Panc1 (cell line): ENCODE results near the gene TIE1. TPM values are rescaled to one million over a fixed set of nuclear protein-coding genes. Genes with fewer than 3 reads are reported as not detected.

Experiments used
- ATAC-seq: fragments of 200-7000 bp; cut with Tn5 transposase; 2 replicates; pipeline ENCODE4 v1.9.1; 2020; ENCODE audit warnings: mild to moderate bottlenecking, moderate library complexity
- BruUV-seq: library from RNA; stranded (reverse); fragments of 400-500 nt; replicated peaks from 2 replicates; lab custom pipeline; 2021; lab: Mats Ljungman, UMichigan
- CTCF ChIA-PET: fragments of 300-600 bp; sonication (Branson Sonifier 250); formaldehyde crosslinking; loops from one replicate; lab custom pipeline; 2022; ENCODE audit warnings: antibody characterized with exemption; lab: Charles Lee
- POLR2A ChIA-PET: fragments of 300-600 bp; sonication (Branson Sonifier 250); formaldehyde crosslinking; loops from one replicate; lab custom pipeline; 2022; ENCODE audit warnings: antibody characterized with exemption; lab: Charles Lee
- DNase-seq: peaks from one replicate; pipeline ENCODE4 v3.0.0-alpha.2; 2010; ENCODE audit warnings: low read depth, low spot score
- H3K27ac ChIP-seq: 2 replicates; pipeline ENCODE4 v1.5.1; 2011; ENCODE audit warnings: mild to moderate bottlenecking, low read length, inconsistent platforms
- H3K27me3 ChIP-seq: fragments of 200-500 bp; sonication (Bioruptor generic); 2 replicates; pipeline ENCODE4 v1.6.0; 2014; ENCODE audit warnings: low read length, inconsistent platforms; ENCODE audit not compliant: control insufficient read depth, insufficient read depth
- H3K36me3 ChIP-seq: fragments of 200-500 bp; sonication (Bioruptor generic); 2 replicates; pipeline ENCODE4 v1.5.1; 2014; ENCODE audit warnings: inconsistent platforms, mild to moderate bottlenecking, low read length, moderate library complexity; ENCODE audit not compliant: control insufficient read depth, insufficient read depth
- H3K4me1 ChIP-seq: 2 replicates; pipeline ENCODE4 v1.5.1; 2011; ENCODE audit warnings: inconsistent platforms, mild to moderate bottlenecking, low read length, moderate library complexity; ENCODE audit not compliant: control insufficient read depth, insufficient read depth
- H3K4me3 ChIP-seq, 2 experiments: 2 replicates each; pipeline ENCODE4 v1.5.1; 2011 to 2012; ENCODE audit warnings: low read depth in 2 of 2, low read length in 2 of 2, mild to moderate bottlenecking in 2 of 2, inconsistent platforms in 1 of 2, moderate library complexity in 1 of 2
- H3K9me3 ChIP-seq: fragments of 200-500 bp; sonication (Bioruptor generic); 2 replicates; pipeline ENCODE4 v1.5.1; 2014; ENCODE audit warnings: low read depth, mild to moderate bottlenecking, inconsistent platforms, low read length, moderate library complexity; ENCODE audit not compliant: control insufficient read depth, insufficient read depth
- CTCF ChIP-seq: fragments of 450-650 bp; IDR thresholded peaks from 2 replicates; pipeline ENCODE4 v1.5.1; 2017; ENCODE audit warnings: mild to moderate bottlenecking
- POLR2AphosphoS5 ChIP-seq: IDR thresholded peaks from 2 replicates; pipeline ENCODE4 v1.6.1; 2012; ENCODE audit warnings: mild to moderate bottlenecking, low read depth, low read length, moderate library complexity
- REST ChIP-seq, 2 experiments: IDR thresholded peaks; 2 replicates each; pipeline ENCODE4 v1.6.1; 2011 to 2012; ENCODE audit warnings: low read depth in 2 of 2, control low read depth in 1 of 2, low read length in 1 of 2, mild to moderate bottlenecking in 1 of 2, moderate library complexity in 1 of 2; ENCODE audit not compliant: insufficient read depth in 1 of 2
- SIN3A ChIP-seq: IDR thresholded peaks from 2 replicates; pipeline ENCODE4 v1.6.1; 2012; ENCODE audit warnings: low read depth, mild to moderate bottlenecking, low read length, moderate library complexity, borderline replicate concordance; ENCODE audit not compliant: insufficient read depth
- TCF7L2 ChIP-seq: IDR thresholded peaks from 2 replicates; pipeline ENCODE4 v1.6.1; 2011; ENCODE audit warnings: mild to moderate bottlenecking, low read depth, low read length, inconsistent platforms
- in situ Hi-C: cut with HindIII; loops from 2 replicates; pipeline ENCODE4 v1.10.0; 2016; ENCODE audit warnings: low sequenced_read_pairs, low pct_unique_long_range_greater_than_20kb
- intact Hi-C: fragments of 100-400 bp; cut with micrococcal nuclease; formaldehyde crosslinking; loops from one replicate; pipeline ENCODE4 v1.10.0; 2022; ENCODE audit not compliant: unreplicated experiment
- total RNA-seq: library from RNA; stranded (reverse); gene quantifications from one replicate; pipeline ENCODE4 v1.2.1, GENCODE V29; 2021; ENCODE audit not compliant: unreplicated experiment

TIE1 gene
- total RNA-seq, 1 experiment from 2014 or later, result 0.28 TPM

GRCh38 chr1:43275826-43276620 lies 24.8 kb upstream of the TIE1 start:
- intact Hi-C loops, result no loop called here
- ATAC-seq (no peak), DNase-seq (no peak)
- no TSS peak for BruUV-seq
- in situ Hi-C loops, result no loop called here
- Histone ChIP-seq H3K27ac (no peak overlapping the region), H3K36me3 (no peaks in the 10 kb centered on the region), H3K9me3 (no peaks in the 10 kb centered on the region), H3K4me3 (no peak overlapping the region), H3K27me3 (no peaks in the 10 kb centered on the region), H3K4me1 (no peaks in the 10 kb centered on the region)
- TF ChIP-seq SIN3A (no peak), CTCF (no peak)
- POLR2A ChIA-PET, result no interaction called here
- CTCF ChIA-PET, result interaction anchor here (0.5 kb wide), 1 partner anchor 9 kb away, joined by 4 read pairs; no protein-coding TSS in a partner anchor

- DNase-seq, result no peak
- H3K4me3 ChIP-seq, result no peak overlapping the region
- intact Hi-C loops, result no loop called here
- in situ Hi-C loops, result no loop called here
- H3K27ac ChIP-seq, result no peak overlapping the region
- POLR2A ChIA-PET, result no interaction called here
- TF ChIP-seq TCF7L2, result no peak
- no peak for TF ChIP-seq SIN3A
- no peak for TF ChIP-seq CTCF
- no peak for TF ChIP-seq POLR2AphosphoS5
- no peak for TF ChIP-seq REST (IDR thresholded peaks at IDR 0.05; ENCODE audit: insufficient read depth in 1 of 2, low read depth in 2 of 2, low read length in 1 of 2)
- ATAC-seq, result no peak
- H3K9me3 ChIP-seq, result no peaks in the 10 kb centered on the region
- H3K36me3 ChIP-seq, result no peaks in the 10 kb centered on the region
- no peaks in the 10 kb centered on the region for H3K27me3 ChIP-seq
- CTCF ChIA-PET, result no interaction called here
- no TSS peak for BruUV-seq
- H3K4me1 ChIP-seq, result no peaks in the 10 kb centered on the region
These were observed 24.1 kb upstream of the TIE1 start for GRCh38 chr1:43276673-43277072.
